Measurements from ENCODE around the gene RNF112.

The RNF112 gene

DNA sequence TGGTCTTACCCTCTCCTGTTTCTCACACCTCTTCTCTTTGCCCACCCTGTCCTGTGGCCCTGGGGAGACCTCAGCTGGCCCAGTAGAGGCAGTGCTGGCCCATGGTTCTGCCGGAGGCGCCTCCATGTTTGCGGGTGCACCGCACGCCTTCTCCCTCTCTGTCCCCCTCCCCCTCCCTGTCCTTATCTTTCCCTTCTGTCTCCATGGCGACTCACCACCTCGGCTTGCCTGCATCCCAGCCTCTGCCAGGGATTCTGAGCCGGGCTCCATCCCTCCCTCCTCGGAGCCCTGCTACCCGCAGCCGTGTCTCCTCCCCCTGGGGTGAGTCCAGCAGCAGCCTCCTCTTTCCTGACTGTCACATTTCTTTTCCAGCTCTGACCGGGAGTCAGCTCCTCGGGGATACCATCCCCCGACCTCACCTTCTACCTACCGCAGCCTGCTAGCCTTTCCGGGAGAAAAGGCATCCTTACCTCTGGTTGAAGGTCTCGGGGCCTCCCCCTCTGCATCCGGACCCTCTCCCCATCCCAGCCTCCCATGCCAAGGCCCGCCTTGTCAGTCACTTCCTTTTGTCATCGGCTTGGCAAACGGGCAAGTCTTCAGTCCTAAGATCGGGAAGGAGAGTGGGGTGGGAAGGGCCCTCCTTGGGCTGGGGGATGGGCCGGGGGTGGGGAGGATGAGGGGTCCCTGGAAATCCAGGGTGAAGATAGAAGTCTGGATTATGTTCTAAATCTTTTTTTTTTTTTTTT lies at the start of gene RNF112:
Gene RNF112, plus strand, starts transcription at position 358 of the 746 bp plus-strand sequence. Its CDS starts 177 bp downstream, at position 535.
- no peak for DNase-seq (ENCODE audit: low read depth)

GRCh38 chr17:19361326-19361725 lies 49.7 kb upstream of the RNF112 start:
- DNase-seq (ENCODE audit: low read depth), result no peak

- no peak for DNase-seq (ENCODE audit: low read depth)
These were observed 49.1 kb upstream of the RNF112 start for GRCh38 chr17:19361944-19362276.

DNA sequence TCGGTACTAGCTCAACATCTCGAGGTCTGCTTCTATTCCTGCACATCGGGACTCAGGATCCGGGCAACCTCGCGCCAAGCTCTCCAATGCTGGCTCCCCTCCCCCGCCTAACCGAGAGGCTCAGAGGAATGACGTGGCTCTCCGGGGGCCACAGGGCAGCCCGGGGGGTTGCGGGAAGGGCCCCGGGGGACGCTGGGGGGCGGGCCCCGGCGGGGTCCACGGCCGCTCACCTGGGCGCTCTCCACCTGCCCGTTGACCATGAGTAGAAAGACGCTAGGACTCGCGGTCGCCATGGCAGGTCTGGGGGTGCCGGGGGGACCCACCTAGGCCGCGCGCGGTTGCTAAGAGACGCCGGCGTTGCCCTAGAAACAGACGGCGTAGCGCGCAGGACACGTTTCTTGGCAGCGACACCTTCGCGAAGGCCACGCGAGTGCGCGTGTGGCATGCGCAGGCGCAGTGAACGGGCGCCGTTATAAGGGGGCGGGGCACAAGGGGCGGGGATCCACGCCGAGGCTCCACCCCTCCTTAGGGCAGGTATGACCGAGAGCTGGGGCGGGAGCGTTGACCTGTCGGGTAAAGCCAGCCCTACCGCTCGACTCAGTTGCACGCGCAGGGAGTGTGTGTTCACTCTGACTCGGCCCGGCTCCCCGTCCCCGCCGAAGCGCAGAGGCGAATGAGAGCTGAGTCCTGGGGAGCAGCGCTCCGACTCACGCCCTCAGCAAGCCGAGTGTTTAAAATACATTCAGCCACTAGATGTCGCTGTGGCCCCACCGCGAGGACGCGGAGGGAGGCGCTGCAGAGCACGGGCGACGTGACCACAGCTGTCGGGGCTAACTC lies 48.5 kb upstream of the RNF112 start, which contains the start of gene B9D1:
Gene B9D1, minus strand, starts transcription at position 447 of the 837 bp plus-strand sequence. Its CDS starts 154 bp downstream, at position 293.
- no peak for DNase-seq (ENCODE audit: low read depth)

GRCh38 chr17:19363114-19363438 lies 48.0 kb upstream of the RNF112 start:
- no peak for DNase-seq (ENCODE audit: low read depth)

DNA sequence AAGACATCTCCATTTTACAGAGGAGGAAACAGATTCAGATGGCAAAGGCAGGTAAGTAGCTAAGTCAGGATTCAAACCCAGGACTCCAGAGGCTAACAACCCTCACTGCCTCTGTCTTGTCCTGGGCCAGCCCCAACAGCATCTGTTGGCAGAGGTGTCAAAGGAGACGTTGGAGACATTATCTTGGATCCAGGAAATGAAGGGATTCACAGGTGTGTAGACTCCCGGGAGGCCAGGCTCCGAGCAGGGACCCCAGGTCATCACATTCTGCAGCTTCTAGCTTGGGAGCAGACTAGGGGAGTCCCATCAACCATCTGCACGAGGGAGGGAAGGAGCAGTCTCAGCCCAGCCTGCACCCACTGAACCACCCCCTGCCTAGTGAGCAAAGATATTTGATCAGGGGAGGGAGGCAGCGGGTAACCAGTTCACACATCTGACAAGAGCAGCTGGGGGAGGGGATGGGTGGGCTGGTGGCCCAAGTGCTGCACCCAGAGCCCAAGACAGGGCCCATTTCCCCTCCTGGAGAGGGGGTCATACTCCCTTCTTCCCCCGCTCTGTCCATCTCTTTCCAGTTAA lies 47.5 kb upstream of the RNF112 start:
- no peak for DNase-seq (ENCODE audit: low read depth)

- DNase-seq (ENCODE audit: low read depth), result no peak
These were observed 46.1 kb upstream of the RNF112 start for GRCh38 chr17:19364699-19365498.

DNA sequence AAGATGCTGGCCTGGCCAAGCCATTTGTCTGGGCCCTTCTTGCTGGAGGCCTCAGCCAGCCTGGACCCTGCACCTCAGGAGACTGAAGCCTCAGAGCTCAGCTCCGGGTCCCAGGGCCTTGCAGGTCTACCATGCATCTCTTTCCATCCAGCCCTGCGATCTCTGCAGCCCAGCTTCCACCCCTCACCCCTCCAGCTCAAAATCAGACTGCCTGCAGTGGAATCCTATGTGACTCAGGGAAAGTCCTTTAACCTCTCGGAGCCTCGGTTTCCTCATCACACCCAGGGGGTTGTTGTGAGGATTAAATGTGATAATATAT lies 45.6 kb upstream of the RNF112 start:
- no peak for DNase-seq (ENCODE audit: low read depth)

DNA sequence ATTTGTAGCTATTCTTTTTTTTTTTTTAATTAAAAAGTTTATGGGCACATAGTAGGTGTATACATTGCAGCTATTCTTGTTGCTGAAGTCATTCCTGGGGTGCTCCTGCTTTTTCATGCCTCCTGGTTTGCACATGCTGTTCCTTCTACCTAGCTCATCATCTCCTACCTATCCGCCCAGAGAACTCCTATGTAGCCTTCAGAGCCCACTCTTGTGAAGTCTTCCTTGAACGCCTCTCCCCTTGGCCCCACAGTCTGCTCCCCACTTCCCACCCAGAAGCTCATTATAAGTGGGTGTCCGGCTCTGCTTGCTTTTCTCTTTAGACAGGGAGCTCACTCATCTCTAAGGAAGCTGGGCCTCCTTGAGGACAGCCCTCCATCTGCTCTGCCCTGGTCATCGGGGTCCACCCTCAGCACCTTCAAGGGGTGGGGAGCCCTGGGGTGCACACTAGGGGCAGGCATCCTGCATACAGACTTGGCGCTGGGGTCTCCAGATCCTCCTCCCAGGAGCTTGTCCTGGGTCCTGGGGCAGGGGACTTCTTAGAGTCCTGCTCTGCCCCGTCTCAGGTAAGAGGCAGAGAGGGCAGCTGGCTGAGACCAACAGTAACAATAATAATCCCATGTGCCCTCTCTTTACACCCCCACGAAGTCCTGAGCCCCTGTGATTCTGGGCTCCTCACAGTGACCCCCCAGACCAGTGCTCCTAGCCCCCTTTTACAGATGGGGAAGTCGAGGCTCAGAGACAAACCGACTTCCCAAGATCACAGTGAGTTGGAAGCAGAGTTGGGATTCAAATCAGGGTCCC lies 45.0 kb upstream of the RNF112 start:
- no peak for DNase-seq (ENCODE audit: low read depth)

DNA sequence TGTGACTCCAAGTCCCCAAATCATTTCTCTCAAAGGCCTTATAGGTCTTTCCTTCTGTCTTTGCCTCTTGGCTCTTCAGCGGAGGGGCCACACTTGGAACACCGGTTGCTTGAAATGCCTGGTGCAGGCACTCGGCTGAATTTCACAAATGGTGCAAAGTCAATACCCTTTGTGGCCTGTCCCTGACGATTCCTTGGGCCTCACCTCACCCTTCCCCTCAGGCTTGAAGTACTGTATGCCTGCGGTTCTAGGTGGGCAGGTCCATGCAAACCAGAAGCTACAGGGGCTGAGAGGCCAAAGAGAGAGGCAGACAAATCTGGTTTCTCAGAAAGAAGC lies 44.4 kb upstream of the RNF112 start:
- no peak for DNase-seq (ENCODE audit: low read depth)

GRCh38 chr17:19368229-19368628 lies 42.8 kb upstream of the RNF112 start:
- DNase-seq (ENCODE audit: low read depth), result no peak

DNA sequence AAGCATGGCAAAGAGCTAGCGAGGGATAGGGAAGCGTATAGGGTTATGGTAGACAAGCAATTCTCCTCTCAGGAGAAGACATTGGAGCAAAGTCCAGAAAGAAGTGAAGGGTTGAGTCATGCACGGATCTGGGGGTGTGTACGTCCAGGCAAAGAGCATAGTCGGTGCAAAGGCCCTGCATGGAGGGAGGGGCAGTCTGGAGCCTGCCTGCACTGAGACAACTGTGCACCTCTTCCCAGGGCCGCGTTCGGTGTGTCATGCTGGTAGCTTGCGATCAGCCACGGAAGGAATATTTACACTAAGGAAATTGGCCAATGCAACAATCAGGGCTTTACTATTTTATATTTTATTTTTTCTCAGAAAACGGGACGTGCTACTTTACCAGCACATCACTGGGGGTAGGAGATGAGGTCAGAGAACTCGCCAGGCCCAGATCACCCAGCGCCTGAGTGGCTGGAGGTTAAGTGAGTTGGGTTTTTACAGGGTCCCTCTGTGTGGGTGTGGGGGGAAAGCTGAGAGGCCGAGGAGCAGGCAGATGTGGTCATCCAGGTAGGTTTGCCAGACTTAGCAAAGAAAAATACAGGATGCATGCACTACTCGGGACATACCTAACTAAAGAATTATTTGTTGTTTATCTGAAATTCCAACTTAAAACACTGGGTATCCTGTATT lies 41.8 kb upstream of the RNF112 start:
- DNase-seq (ENCODE audit: low read depth), result no peak

- no peak for DNase-seq (ENCODE audit: low read depth)
These were observed 41.1 kb upstream of the RNF112 start for GRCh38 chr17:19369846-19370492.

DNA sequence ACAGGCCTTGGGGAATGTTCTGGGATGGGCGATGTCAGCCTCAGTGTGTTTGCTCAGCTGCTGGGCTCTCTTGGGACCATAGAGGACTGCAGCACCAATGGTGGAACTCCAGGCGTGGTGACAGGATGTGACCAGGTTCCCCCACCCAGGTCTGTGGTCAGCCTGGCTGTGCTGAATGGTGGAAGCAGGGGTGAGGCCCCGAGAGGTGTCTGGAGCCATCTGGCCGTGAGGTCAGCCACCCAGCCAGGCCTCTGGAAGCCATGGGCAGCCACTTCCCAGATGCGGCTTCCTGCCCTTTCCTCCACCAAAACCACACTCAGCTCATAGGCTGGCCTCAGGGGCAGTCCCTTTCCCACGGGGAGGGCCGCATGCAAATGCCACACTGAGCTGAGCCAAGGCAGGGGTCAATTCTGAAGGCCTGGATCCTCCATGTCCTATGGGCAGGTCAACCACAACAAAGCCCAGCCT lies 40.5 kb upstream of the RNF112 start:
- DNase-seq (ENCODE audit: low read depth), result no peak

DNA sequence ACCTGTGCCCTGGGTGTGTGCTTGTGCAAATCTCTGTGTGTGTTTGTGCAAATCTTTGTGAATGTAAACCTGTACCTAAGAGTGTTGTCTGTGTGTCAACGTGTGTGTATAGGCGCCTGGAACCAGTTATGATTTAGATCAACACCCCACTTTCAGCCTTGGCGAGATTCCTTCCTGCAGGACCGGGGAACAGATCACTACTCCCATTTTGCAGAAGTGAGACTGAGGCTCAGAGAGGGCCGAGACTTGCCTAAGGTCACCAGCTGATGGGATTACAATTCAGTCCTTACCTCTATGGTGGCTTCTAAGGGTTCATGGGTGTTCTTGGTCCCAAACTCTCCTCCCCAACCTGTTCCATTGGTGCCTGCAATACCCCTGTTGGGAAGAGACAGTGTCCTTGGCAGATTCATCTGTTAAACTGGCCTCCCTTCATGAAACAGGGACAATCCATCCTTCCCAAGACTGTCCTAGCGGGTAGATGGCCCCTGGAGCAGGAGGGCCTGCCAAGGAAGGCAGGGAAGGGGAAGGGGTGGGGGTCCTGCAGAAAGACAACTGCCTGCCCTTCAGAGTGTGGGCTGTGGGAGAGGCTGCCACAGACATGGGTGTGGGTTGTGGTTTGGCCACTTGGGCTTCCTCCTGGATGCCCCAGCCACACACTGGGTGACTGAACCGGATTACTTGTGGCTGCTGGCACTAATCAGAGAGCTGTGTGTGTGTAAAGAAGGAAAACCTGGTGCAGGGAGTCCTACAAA lies 39.6 kb upstream of the RNF112 start:
- no peak for DNase-seq (ENCODE audit: low read depth)

DNA sequence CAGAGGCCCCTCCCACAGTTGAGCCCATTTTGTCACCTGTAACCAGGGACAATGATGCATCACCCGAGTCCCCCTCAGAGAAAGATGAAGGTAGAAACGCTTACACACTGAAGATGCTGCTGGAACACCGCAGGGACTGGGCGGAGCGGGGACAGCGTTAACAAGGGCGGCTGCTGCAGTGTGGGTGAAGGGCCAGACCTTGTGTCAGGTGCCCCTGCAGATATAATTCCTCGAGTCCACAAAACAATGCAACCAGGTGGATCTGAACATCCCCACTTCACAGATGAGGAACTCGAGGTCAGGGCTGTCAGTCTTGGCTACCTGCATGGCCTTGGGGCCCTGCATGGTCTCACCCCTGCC lies 39.0 kb upstream of the RNF112 start:
- no peak for DNase-seq (ENCODE audit: low read depth)

DNA sequence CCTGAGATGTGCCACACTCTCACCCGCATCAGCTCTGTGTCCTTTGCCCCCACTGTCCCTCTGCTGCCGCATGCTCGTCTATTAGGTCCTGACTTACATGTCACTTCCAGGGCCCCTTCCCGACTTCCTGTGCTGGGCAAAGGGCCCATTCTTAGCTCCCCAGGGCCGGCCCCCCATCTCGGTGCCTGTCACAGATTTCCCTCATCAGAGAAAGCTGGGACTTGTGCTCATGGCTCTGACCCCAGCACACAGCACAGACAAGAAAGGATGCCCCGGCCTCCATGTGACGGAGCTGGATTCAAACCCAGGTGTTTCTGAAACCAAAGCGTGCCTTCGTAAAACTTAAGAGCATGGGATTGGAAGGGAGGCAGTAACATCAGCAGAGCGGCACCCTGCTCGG lies 38.6 kb upstream of the RNF112 start:
- no peak for DNase-seq (ENCODE audit: low read depth)

- DNase-seq (ENCODE audit: low read depth), result no peak
These were observed 38.0 kb upstream of the RNF112 start for GRCh38 chr17:19372866-19373504.

- DNase-seq (ENCODE audit: low read depth), result no peak
These were observed 36.9 kb upstream of the RNF112 start for GRCh38 chr17:19374136-19374535.

Measured in non-pigmented ciliary epithelial cell (primary cell).